HG03354 (cell line): ENCODE data around the gene COMMD9.

Source experiments
- ATAC-seq: cut with Tn5 transposase; IDR thresholded peaks from one replicate; pipeline ENCODE4 v1.9.1; 2021; ENCODE audit warnings: mild to moderate bottlenecking; ENCODE audit not compliant: unreplicated experiment, poor library complexity, severe bottlenecking

The COMMD9 gene

DNA sequence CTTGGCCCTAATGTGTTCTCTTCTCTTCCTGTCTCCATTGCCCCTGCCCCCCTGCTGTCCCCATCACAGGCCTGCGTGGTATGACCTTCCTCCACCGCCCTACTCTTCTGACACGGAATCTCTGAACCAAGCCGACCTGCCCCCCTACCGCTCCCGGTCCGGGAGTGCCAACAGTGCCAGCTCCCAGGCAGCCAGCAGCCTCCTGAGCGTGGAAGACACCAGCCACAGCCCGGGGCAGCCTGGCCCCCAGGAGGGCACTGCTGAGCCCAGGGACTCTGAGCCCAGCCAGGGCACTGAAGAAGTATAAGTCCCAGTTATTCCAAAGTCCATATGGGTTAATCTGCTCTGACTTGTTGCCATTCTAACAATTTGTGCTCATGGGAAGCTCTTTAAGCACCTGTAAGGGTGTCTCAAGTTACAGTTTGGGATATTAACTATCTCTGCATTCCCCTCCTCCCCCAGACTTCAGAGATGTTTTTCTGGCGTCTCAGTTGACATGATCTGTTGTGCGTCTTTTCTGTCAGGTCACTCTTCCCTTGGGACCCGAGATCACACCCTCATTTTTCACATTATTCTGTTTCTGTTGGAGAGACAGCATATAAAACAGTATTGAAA is 60.0 kb downstream of the COMMD9 start:
- no peak for ATAC-seq

DNA sequence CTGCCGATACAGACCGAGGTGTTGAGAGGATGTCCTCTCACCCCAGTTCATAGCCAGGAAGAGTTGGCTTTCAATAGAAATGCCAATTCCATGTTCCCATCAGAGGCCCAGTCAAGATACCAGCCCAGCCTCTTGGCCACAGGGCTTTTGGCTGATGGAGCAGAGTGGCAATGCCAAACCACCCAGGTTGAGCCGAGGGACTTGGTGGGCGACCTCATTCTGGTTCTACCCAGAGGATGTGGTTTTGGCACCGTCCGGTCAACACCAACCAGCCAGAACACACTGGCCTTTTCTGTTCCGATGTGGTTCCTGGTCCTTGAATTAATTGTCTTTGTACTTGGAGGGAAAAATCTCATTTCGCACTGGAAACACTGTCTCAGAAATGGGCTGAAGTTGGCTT is 60.5 kb downstream of the COMMD9 start:
- no peak for ATAC-seq

DNA sequence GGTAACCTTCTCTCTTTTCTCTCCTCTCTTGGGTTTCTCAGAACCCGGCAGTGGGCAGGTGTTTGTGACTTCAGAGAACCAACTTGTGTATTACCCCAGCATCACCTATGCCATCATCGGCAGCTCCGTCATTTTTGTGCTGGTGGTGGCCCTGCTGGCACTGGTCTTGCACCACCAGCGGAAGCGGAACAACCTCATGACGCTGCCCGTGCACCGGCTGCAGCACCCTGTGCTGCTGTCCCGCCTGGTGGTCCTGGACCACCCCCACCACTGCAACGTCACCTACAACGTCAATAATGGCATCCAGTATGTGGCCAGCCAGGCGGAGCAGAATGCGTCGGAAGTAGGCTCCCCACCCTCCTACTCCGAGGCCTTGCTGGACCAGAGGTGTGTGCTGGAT is 62.2 kb downstream of the COMMD9 start:
- ATAC-seq = no peak

DNA sequence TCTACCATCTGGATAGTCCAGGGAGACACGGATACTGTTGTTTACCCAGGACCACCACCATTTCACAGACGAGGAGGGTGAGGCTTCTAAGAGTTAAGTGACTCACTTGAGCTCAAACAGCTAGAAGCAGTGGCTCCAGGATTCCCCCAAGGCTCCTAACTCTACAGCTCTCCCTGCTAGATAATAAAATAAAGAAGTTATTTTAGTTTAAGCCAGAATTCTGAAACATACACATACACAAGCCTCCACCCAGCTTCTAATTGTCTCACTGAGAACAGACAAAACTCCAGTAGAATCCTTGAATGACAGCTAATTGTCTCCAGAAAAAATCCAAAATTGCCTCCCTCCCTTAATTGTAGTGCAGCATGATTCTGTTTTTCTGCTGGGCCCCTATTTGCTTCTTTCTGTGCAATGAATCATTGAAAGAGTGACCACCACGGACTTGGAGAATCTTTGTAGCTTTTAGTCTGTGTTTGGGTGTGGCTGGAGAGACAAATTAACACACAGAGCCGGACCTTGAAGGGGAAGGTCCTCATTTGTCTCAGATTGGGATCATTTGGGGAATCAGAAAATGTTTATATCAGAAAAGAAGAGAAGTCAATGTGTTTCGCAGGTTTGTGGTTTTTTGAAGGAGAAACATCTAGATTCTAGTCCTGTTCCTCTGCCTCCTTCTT is 64.9 kb downstream of the COMMD9 start:
- ATAC-seq = no peak

DNA sequence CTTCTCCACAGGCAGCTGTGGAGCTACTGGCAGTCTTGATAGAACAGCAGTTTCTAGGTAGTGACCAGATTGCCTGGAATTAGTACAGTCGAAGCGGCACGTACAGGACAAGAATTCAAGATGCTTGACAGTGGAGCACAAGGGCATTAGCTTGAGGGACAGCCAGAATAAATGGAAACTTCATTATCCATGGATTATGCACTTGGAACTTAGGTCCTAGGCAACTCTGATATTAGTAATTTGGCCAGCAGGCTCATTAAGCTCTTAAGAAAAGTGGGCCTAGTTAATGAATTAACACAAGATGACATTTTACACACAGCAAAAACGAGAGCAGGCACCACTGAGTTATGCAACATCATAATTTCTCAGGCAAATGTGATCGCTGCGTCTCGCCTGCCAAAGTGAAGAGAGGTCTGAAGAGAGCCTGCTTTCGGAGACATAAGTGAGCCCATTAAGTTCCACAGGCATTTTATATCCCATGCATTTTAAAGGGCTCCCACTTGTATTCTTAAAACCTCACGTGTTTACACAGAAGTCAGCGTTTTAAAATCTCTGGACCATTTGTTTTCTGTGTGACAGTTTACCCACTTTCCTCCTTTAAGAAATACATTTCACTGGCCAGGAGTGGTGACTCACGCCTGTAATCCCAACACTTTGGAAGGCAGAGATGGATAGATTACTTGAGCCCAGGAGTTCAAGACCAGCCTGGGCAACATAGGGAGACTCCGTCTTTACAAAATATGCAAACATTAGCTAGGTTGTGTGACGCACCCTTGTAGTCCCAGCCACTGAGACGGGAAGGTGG is 66.2 kb downstream of the COMMD9 start:
- ATAC-seq = no peak
